A673 (cell line): Measurements from ENCODE around the gene SNRPA1. TPM values are rescaled to one million over a fixed set of nuclear protein-coding genes. Genes with fewer than 3 reads are reported as not detected.

Source experiments
- BruUV-seq: library from RNA; stranded (reverse); fragments of 400-500 nt; replicated peaks from 2 replicates; lab custom pipeline; 2021; lab: Mats Ljungman, UMichigan
- CTCF ChIA-PET: fragments of 300-600 bp; sonication (Branson Sonifier 250); formaldehyde crosslinking; loops from one replicate; lab custom pipeline; 2022; ENCODE audit warnings: antibody characterized with exemption; lab: Charles Lee
- POLR2A ChIA-PET: fragments of 300-600 bp; sonication (Branson Sonifier 250); formaldehyde crosslinking; loops from one replicate; lab custom pipeline; 2022; ENCODE audit warnings: antibody characterized with exemption; ENCODE audit not compliant: low non-redundant PET; lab: Charles Lee
- DNase-seq: peaks from one replicate; pipeline ENCODE4 v3.0.0-alpha.2; 2015; ENCODE audit warnings: low spot score
- H3K27ac ChIP-seq: fragments of 200-600 bp; sonication (generic); 2 replicates; pipeline ENCODE4 v1.5.1; 2016; ENCODE audit warnings: mixed run types, low read depth, mild to moderate bottlenecking, mixed read lengths, antibody characterized with exemption, low read length; ENCODE audit not compliant: poor library complexity, severe bottlenecking
- H3K27me3 ChIP-seq: fragments of 200-600 bp; sonication (generic); replicated peaks from 2 replicates; pipeline ENCODE4 v1.6.1; 2017; ENCODE audit warnings: mixed run types, low read depth, mild to moderate bottlenecking, mixed read lengths, antibody characterized with exemption, low read length; ENCODE audit not compliant: insufficient read depth, poor library complexity
- H3K36me3 ChIP-seq: fragments of 200-600 bp; sonication (generic); 2 replicates; pipeline ENCODE4 v1.6.1; 2016; ENCODE audit warnings: mixed run types, mild to moderate bottlenecking, mixed read lengths, antibody characterized with exemption, low read length; ENCODE audit not compliant: insufficient read depth, poor library complexity, severe bottlenecking
- H3K4me1 ChIP-seq: fragments of 200-600 bp; sonication (generic); 2 replicates; pipeline ENCODE4 v1.6.1; 2017; ENCODE audit warnings: mixed run types, mild to moderate bottlenecking, mixed read lengths, antibody characterized with exemption, low read length; ENCODE audit not compliant: insufficient read depth, poor library complexity, severe bottlenecking
- H3K4me3 ChIP-seq: fragments of 200-600 bp; sonication (generic); 2 replicates; pipeline ENCODE4 v1.5.1; 2016; ENCODE audit warnings: low read depth, mixed run types, mild to moderate bottlenecking, mixed read lengths, low read length; ENCODE audit not compliant: poor library complexity, severe bottlenecking
- H3K9me3 ChIP-seq: fragments of 200-600 bp; sonication (generic); 2 replicates; pipeline ENCODE4 v1.6.1; 2016; ENCODE audit warnings: mixed run types, low read depth, mild to moderate bottlenecking, mixed read lengths, antibody characterized with exemption, low read length; ENCODE audit not compliant: poor library complexity, severe bottlenecking
- CTCF ChIP-seq: fragments of 300-800, 200-600 bp; sonication (generic); conservative IDR thresholded peaks from 2 replicates; pipeline ENCODE4 v1.5.1; 2017; ENCODE audit warnings: low read depth, mild to moderate bottlenecking, antibody characterized with exemption, low read length, moderate library complexity, mixed read lengths
- EZH2 ChIP-seq: fragments of 200-600 bp; sonication (generic); IDR thresholded peaks from 2 replicates; pipeline ENCODE4 v1.6.1; 2017; ENCODE audit warnings: borderline replicate concordance, low read depth, mild to moderate bottlenecking, mixed read lengths, antibody characterized with exemption, low read length; ENCODE audit not compliant: poor library complexity, severe bottlenecking
- intact Hi-C: fragments of 100-400 bp; cut with micrococcal nuclease; formaldehyde crosslinking; loops from one replicate; pipeline ENCODE4 v1.10.0; 2022; ENCODE audit not compliant: unreplicated experiment
- total RNA-seq: library from RNA; stranded (reverse); gene quantifications from 2 replicates; pipeline ENCODE4 v1.2.3, GENCODE V29; 2021

The SNRPA1 gene
- total RNA-seq, 1 experiment from 2014 or later, result 206 TPM

GRCh38 chr15:101309436-101310160, 14.6 kb upstream of the SNRPA1 start:
- Histone ChIP-seq H3K4me3 (no peak overlapping the region), H3K27ac (no peak overlapping the region), H3K27me3 (no peaks in the 10 kb centered on the region), H3K4me1 (no peaks in the 10 kb centered on the region), H3K9me3 (no peaks in the 10 kb centered on the region), H3K36me3 (no peaks in the 10 kb centered on the region)
- intact Hi-C loops, result no loop called here
- no peak for DNase-seq
- TF ChIP-seq CTCF (no peak), EZH2 (no peak)
- CTCF ChIA-PET, result no interaction called here
- BruUV-seq, result no TSS peak
- POLR2A ChIA-PET, result no interaction called here

GRCh38 chr15:101308604-101309435, 13.8 kb upstream of the SNRPA1 start:
- Histone ChIP-seq H3K36me3 (no peaks in the 10 kb centered on the region), H3K27ac (no peak overlapping the region), H3K27me3 (no peaks in the 10 kb centered on the region), H3K9me3 (no peaks in the 10 kb centered on the region), H3K4me1 (no peaks in the 10 kb centered on the region), H3K4me3 (no peak overlapping the region)
- ChIA-PET CTCF (no interaction called here), POLR2A (no interaction called here)
- BruUV-seq, result no TSS peak
- TF ChIP-seq EZH2, result no peak
- TF ChIP-seq CTCF, result no peak
- intact Hi-C loops, result no loop called here
- no peak for DNase-seq

GRCh38 chr15:101307897-101308603, 13.0 kb upstream of the SNRPA1 start:
- Histone ChIP-seq H3K36me3 (no peaks in the 10 kb centered on the region), H3K27ac (no peak overlapping the region), H3K4me3 (no peak overlapping the region), H3K4me1 (no peaks in the 10 kb centered on the region), H3K27me3 (no peaks in the 10 kb centered on the region), H3K9me3 (no peaks in the 10 kb centered on the region)
- no peak for DNase-seq
- CTCF ChIA-PET, result no interaction called here
- no TSS peak for BruUV-seq
- POLR2A ChIA-PET, result no interaction called here
- TF ChIP-seq EZH2, result no peak
- TF ChIP-seq CTCF, result no peak
- intact Hi-C loops, result no loop called here
